PFSK-1 (cell line): ENCODE measurements around the gene TSPYL6.

Source experiments
- FOXP2 ChIP-seq: optimal IDR thresholded peaks from 2 replicates; pipeline ENCODE3; 2011; ENCODE audit warnings: borderline replicate concordance, control low read depth, inconsistent platforms; ENCODE audit not compliant: insufficient read depth; ENCODE audit errors: extremely low read length, extremely low read depth
- POLR2AphosphoS5 ChIP-seq: IDR thresholded peaks from 2 replicates; pipeline ENCODE4 v1.6.1; 2012; ENCODE audit warnings: low read depth, mild to moderate bottlenecking, control low read depth, low read length, moderate library complexity
- SIN3A ChIP-seq: IDR thresholded peaks from 2 replicates; pipeline ENCODE4 v1.6.1; 2012; ENCODE audit warnings: mild to moderate bottlenecking, low read length, moderate library complexity, borderline replicate concordance; ENCODE audit not compliant: insufficient read depth
- TAF1 ChIP-seq: IDR thresholded peaks from 2 replicates; pipeline ENCODE4 v1.6.1; 2012; ENCODE audit warnings: low read length, control low read depth, borderline replicate concordance; ENCODE audit not compliant: insufficient read depth
- TF ChIP-seq, protein P1 (sequence below), 2 experiments: IDR thresholded peaks; 2 replicates each; pipeline versions ENCODE4 v1.6.1 to v1.8.0; 2011 to 2012; ENCODE audit warnings: low read depth in 2 of 2, low read length in 2 of 2, control low read depth in 1 of 2, inconsistent platforms in 1 of 2, mild to moderate bottlenecking in 1 of 2, moderate library complexity in 1 of 2; ENCODE audit not compliant: insufficient read depth in 1 of 2

DNA sequence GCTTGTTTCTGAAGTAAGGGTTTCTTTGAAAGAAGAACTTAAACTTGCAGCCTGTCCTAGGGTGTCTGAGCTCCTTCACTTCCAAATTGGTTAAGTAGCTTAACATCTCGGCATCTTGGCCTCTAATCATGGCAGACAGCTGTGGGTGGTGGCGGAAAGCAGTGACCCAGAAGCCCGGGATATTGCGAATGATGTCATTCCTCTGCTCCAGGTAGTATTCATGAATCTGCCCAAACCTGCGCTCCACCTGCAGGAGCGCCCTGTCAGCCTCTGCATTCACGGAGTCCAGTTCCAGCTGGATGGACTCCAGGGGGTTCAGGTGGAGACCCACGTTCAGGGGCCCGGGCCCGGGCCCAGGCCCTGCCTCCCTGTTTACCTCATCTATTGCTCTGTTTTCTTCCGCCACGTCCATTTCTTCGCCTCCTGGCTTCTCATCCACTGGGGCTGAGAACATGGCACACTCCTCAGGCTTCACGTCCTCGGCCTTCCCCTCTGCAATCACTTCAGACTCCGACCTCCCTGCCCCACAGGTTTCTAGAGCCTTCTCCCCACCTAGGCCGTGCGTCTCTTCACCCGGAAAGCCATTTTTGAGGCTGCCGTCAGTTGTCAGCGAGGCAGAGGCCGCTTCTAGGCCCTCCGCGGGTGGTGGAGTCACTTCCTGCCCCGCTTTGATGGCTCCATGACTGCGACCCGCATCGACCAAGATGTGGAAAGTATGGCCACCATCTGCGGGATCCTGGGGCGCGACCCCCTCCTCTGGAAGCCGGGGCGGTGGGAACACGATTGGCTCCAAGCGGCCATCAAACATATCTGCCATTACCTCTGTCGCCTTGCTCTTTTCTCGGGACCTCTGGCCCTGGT lies 569 bp downstream of the TSPYL6 start:
- TF ChIP-seq, protein P1, sequence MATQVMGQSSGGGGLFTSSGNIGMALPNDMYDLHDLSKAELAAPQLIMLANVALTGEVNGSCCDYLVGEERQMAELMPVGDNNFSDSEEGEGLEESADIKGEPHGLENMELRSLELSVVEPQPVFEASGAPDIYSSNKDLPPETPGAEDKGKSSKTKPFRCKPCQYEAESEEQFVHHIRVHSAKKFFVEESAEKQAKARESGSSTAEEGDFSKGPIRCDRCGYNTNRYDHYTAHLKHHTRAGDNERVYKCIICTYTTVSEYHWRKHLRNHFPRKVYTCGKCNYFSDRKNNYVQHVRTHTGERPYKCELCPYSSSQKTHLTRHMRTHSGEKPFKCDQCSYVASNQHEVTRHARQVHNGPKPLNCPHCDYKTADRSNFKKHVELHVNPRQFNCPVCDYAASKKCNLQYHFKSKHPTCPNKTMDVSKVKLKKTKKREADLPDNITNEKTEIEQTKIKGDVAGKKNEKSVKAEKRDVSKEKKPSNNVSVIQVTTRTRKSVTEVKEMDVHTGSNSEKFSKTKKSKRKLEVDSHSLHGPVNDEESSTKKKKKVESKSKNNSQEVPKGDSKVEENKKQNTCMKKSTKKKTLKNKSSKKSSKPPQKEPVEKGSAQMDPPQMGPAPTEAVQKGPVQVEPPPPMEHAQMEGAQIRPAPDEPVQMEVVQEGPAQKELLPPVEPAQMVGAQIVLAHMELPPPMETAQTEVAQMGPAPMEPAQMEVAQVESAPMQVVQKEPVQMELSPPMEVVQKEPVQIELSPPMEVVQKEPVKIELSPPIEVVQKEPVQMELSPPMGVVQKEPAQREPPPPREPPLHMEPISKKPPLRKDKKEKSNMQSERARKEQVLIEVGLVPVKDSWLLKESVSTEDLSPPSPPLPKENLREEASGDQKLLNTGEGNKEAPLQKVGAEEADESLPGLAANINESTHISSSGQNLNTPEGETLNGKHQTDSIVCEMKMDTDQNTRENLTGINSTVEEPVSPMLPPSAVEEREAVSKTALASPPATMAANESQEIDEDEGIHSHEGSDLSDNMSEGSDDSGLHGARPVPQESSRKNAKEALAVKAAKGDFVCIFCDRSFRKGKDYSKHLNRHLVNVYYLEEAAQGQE (IDR thresholded peaks at IDR 0.05; ENCODE audit: insufficient read depth in 1 of 2, low read depth in 2 of 2, low read length in 2 of 2): no peak
- TF ChIP-seq POLR2AphosphoS5 (no peak), TAF1 (no peak), SIN3A (no peak), FOXP2 (no peak)
